CD4-positive, alpha-beta memory T cell (primary cell): ENCODE data around the gene SERINC3. TPM values are rescaled to one million over a fixed set of nuclear protein-coding genes. Genes with fewer than 3 reads are reported as not detected.

Source experiments
- CTCF ChIA-PET: fragments of 350-600 bp; sonication (Branson Sonifier 250); formaldehyde crosslinking; loops from one replicate; lab custom pipeline; 2021; ENCODE audit warnings: inconsistent platforms; ENCODE audit not compliant: partially characterized antibody; lab: Charles Lee
- POLR2A ChIA-PET: fragments of 350-600 bp; sonication (Branson Sonifier 250); formaldehyde crosslinking; loops from one replicate; lab custom pipeline; 2021; ENCODE audit not compliant: partially characterized antibody; lab: Charles Lee
- DNase-seq, 5 donors: peaks; one replicate each; pipeline versions ENCODE4 v3.0.0 to v3.0.0-alpha.2; 2020 to 2022; ENCODE audit warnings: mixed read lengths in 1 of 5
- H3K27ac ChIP-seq: one replicate; pipeline ENCODE4 v1.7.0; 2013; ENCODE audit warnings: low read depth, low read length
- H3K27me3 ChIP-seq: 2 replicates; pipeline ENCODE4 v1.7.0; 2013; ENCODE audit warnings: mild to moderate bottlenecking, low read length, moderate library complexity; ENCODE audit not compliant: insufficient read depth
- H3K36me3 ChIP-seq: 2 replicates; pipeline ENCODE4 v1.7.0; 2013; ENCODE audit warnings: mild to moderate bottlenecking, low read length, moderate library complexity; ENCODE audit not compliant: insufficient read depth
- H3K4me1 ChIP-seq: 2 replicates; pipeline ENCODE4 v1.7.0; 2013; ENCODE audit warnings: mild to moderate bottlenecking, low read length, moderate library complexity; ENCODE audit not compliant: insufficient read depth
- H3K4me3 ChIP-seq, 2 donors: one replicate each; pipeline ENCODE4 v1.7.0; 2013; ENCODE audit warnings: low read length in 2 of 2, mild to moderate bottlenecking in 1 of 2
- H3K9me3 ChIP-seq, 2 donors: one replicate each; pipeline ENCODE4 v1.7.0; 2013; ENCODE audit warnings: low read length in 2 of 2, control low read depth in 1 of 2; ENCODE audit not compliant: control insufficient read depth in 1 of 2
- H3K27ac Mint-ChIP-seq, 7 donors: one replicate each; pipeline ENCODE4 v1.8.0; 2020 to 2021; ENCODE audit warnings: mixed read lengths in 7 of 7, mild to moderate bottlenecking in 6 of 7, inconsistent platforms in 3 of 7, moderate library complexity in 3 of 7
- H3K27me3 Mint-ChIP-seq, 2 donors: one replicate each; pipeline ENCODE4 v1.8.0; 2020 to 2021; ENCODE audit warnings: mixed read lengths in 2 of 2
- H3K36me3 Mint-ChIP-seq, 2 donors: one replicate each; pipeline ENCODE4 v1.8.0; 2020 to 2021; ENCODE audit warnings: mixed read lengths in 2 of 2, inconsistent platforms in 1 of 2, mild to moderate bottlenecking in 1 of 2
- H3K4me1 Mint-ChIP-seq, 4 donors: one replicate each; pipeline ENCODE4 v1.8.0; 2020 to 2021; ENCODE audit warnings: mixed read lengths in 4 of 4, mild to moderate bottlenecking in 1 of 4
- H3K4me3 Mint-ChIP-seq, 8 donors: one replicate each; pipeline ENCODE4 v1.8.0; 2020 to 2021; ENCODE audit warnings: mixed read lengths in 8 of 8, mild to moderate bottlenecking in 7 of 8, moderate library complexity in 6 of 8, inconsistent platforms in 3 of 8
- H3K9me3 Mint-ChIP-seq, 8 donors: one replicate each; pipeline ENCODE4 v1.8.0; 2020 to 2021; ENCODE audit warnings: mixed read lengths in 8 of 8, mild to moderate bottlenecking in 5 of 8, inconsistent platforms in 3 of 8, moderate library complexity in 1 of 8
- intact Hi-C: fragments of 100-400 bp; cut with micrococcal nuclease; formaldehyde crosslinking; loops from one replicate; pipeline ENCODE4 v1.15.1; 2023
- polyA plus RNA-seq, 2 donors: library from polyadenylated mRNA; unstranded; fragments of 300-500 nt; fragmentation: Illumina TruSeq; gene quantifications; one replicate each; pipeline ENCODE4 v1.2.3, GENCODE V29; 2021
- total RNA-seq, 2 experiments: library from RNA; stranded (reverse); gene quantifications; one replicate each; pipeline ENCODE4 v1.2.3, GENCODE V29; 2021

The SERINC3 gene
- total and polyA plus RNA-seq, 4 experiments from 2014 or later = 84.8 to 212 (median 137) TPM

DNA sequence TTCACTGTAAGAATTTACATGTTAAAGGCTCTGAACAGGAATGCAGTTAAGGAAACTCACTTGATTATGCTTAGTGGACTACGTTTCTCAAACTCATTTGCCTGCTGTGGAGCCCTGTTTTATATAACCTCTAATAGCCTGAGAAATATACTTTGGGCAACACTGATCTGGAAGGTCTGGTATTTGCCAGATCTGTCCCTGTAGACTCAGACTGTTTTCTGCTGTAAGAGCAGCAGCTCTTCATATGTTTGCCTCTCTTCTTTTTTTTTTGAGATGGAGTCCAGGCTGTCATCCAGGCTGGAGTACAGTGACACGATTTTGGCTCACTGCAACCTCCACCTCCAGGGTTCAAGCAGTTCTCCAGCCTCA, 36.1 kb downstream of the SERINC3 start:
- peak overlapping the region in 2 of 7 donors; percentile 53 to 72 for H3K27ac Mint-ChIP-seq
- intact Hi-C loops = no loop called here
- no peaks in the 10 kb centered on the region for H3K9me3 Mint-ChIP-seq

DNA sequence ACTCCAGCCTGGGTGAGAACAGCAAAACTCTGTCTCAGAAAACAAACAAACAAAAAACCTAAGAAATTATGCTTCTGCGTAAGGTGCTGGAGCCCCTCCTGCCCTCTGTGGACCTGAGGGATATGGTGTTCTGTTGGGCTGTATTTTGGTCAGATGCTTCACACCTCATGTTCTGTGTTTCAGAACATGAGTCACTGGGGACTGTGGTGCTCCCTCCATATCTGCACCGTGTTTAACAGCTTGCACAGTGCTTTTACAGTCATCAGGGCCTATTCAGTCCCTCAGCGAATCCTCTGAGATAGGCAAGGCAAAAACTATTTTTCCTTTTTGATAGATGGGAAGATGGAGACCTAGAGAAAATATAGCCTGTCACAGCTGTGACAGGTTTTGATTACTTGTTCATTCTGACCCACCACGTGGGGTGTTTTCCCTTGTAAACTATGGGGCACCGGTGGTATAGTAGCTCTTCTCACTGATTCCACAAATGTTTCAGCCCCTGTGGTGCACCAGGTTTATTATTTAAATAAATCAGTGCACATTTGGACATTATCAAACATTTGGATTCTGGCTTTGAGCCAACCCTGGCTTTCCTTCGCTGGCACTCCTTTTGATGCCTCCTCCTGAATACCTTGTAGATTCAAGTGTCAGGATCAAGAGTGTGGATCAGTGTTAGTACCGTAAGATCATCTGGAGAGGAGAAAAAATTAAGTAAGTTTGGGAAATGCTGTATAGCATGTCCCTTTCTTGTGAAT, 36.6 kb downstream of the SERINC3 start:
- no peaks in the 10 kb centered on the region for H3K27me3 ChIP-seq
- Mint-ChIP-seq H3K27ac (peak overlapping the region in 6 of 7 donors; percentile 7 to 83 (median 28)), H3K36me3 (peaks cover 50 to 75% of the 10 kb centered on the region in 2 donors), H3K4me1 (peaks cover 0 to 11% (median 1%) of the 10 kb centered on the region in 4 donors), H3K9me3 (no peaks in the 10 kb centered on the region), H3K27me3 (no peaks in the 10 kb centered on the region), H3K4me3 (no peak overlapping the region)
- H3K27ac ChIP-seq = no peak overlapping the region
- CTCF ChIA-PET = no interaction called here
- DNase-seq = no peak
- no peaks in the 10 kb centered on the region for H3K9me3 ChIP-seq
- intact Hi-C loops = no loop called here
- no peak overlapping the region for H3K4me3 ChIP-seq
- no peaks in the 10 kb centered on the region for H3K4me1 ChIP-seq
- peaks cover 39% of the 10 kb centered on the region for H3K36me3 ChIP-seq
- POLR2A ChIA-PET = interaction anchor here (0.6 to 1.2 kb wide), 2 partner anchors 9 to 231 kb away, joined by 3 to 7 read pairs; partner anchors contain the start of gene TTPAL

More for the DNA sequence above, 36.1 kb downstream of the SERINC3 start:
- H3K9me3 ChIP-seq = no peaks in the 10 kb centered on the region
- DNase-seq = no peak
- Mint-ChIP-seq H3K27me3 (no peaks in the 10 kb centered on the region), H3K4me1 (peaks cover 0 to 11% (median 2%) of the 10 kb centered on the region in 4 donors), H3K36me3 (peaks cover 45 to 74% of the 10 kb centered on the region in 2 donors), H3K4me3 (no peak overlapping the region)
- H3K36me3 ChIP-seq = peaks cover 35% of the 10 kb centered on the region
- no peak overlapping the region for H3K4me3 ChIP-seq
- no peak overlapping the region for H3K27ac ChIP-seq
- no peaks in the 10 kb centered on the region for H3K27me3 ChIP-seq
- H3K4me1 ChIP-seq = no peaks in the 10 kb centered on the region
- POLR2A ChIA-PET = interaction anchor here (0.6 to 1.2 kb wide), 2 partner anchors 10 to 231 kb away, joined by 3 to 7 read pairs; partner anchors contain the start of gene TTPAL
- CTCF ChIA-PET = no interaction called here

DNA sequence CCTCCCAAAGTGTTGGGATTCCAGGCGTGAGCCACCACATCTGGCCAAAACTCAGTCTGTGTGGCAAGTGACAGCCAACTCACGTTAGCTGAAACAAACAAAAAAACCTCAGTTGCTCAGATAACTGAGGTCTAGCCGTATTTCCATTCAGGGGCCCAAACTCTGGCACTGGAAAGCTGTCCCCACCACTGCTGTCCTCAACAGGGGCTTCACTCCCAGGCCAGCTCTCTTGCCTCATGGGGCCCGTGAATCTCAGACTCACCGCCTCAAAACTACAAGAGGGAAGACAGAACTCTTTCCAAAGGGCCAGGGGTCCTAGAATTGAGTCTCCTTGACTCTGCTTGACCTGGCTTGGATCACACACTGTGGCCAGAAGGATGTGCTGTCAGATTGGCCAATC, 38.8 kb downstream of the SERINC3 start:
- H3K27me3 ChIP-seq = no peaks in the 10 kb centered on the region
- Mint-ChIP-seq H3K27ac (no peak overlapping the region), H3K9me3 (no peaks in the 10 kb centered on the region), H3K4me3 (no peak overlapping the region), H3K36me3 (peaks cover 35 to 56% of the 10 kb centered on the region in 2 donors), H3K4me1 (peaks cover 0 to 8% (median 5%) of the 10 kb centered on the region in 4 donors), H3K27me3 (no peaks in the 10 kb centered on the region)
- no peaks in the 10 kb centered on the region for H3K4me1 ChIP-seq
- DNase-seq = no peak
- intact Hi-C loops = no loop called here
- no peak overlapping the region for H3K4me3 ChIP-seq
- no peak overlapping the region for H3K27ac ChIP-seq
- H3K36me3 ChIP-seq = peaks cover 22% of the 10 kb centered on the region
- no peaks in the 10 kb centered on the region for H3K9me3 ChIP-seq
- POLR2A ChIA-PET = no interaction called here
- CTCF ChIA-PET = no interaction called here

DNA sequence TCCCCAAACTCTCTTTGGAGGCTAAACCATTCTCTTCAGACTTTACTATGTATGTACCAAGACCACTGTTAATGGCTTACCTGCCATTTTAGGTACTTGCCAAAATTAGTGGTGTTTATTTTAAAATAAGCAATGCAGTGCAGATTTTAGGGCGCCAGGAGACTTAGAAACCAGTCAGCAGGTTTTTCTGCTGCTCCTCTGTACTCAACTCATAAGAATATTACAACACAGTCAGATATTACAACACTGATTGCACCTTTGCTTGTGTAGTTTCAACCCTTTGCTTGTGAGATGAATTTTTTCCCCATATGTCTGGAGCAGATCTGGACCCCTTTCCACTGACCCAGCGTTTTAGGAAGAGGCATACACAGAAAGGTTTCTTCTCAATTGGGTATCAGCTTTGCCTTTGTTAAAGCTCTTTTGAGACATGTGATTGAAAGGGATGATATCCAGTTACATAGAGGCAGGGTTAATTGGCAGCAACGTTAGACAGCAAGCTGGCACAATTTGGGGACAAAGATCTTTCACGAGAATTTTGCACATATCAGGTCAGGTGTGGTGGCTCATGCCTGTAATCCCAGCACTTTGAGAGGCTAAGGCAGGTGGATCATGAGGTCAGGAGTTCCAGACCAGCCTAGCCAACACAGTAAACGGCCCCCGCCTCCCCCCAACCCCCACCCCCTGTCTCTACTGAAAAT, 40.0 kb downstream of the SERINC3 start:
- Mint-ChIP-seq H3K27me3 (no peaks in the 10 kb centered on the region), H3K4me1 (peaks cover 4 to 14% (median 10%) of the 10 kb centered on the region in 4 donors), H3K27ac (peak overlapping the region in 1 of 7 donors; percentile 75), H3K36me3 (peaks cover 35 to 54% of the 10 kb centered on the region in 2 donors), H3K9me3 (no peaks in the 10 kb centered on the region), H3K4me3 (no peak overlapping the region)
- no peak overlapping the region for H3K4me3 ChIP-seq
- intact Hi-C loops = no loop called here
- H3K36me3 ChIP-seq = peaks cover 21% of the 10 kb centered on the region
- no peak overlapping the region for H3K27ac ChIP-seq
- no peaks in the 10 kb centered on the region for H3K27me3 ChIP-seq
- no peak for DNase-seq
- H3K9me3 ChIP-seq = no peaks in the 10 kb centered on the region
- ChIA-PET POLR2A (no interaction called here), CTCF (no interaction called here)
- H3K4me1 ChIP-seq = peaks cover 2% of the 10 kb centered on the region

DNA sequence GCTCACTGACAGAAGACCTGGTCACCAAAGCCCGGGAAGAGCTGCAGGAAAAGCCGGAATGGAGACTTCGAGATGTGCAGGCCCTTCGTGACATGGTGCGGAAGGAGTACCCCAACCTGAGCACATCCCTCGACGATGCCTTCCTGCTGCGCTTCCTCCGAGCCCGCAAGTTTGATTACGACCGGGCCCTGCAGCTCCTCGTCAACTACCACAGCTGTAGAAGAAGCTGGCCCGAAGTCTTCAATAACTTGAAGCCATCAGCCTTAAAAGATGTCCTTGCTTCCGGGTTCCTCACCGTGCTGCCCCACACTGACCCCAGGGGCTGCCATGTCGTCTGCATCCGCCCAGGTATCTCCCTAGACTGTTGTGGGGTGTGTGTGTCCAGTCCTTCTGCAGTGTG, 41.8 kb downstream of the SERINC3 start:
- H3K9me3 ChIP-seq = no peaks in the 10 kb centered on the region
- H3K27me3 ChIP-seq = no peaks in the 10 kb centered on the region
- CTCF ChIA-PET = no interaction called here
- Mint-ChIP-seq H3K27ac (peak overlapping the region in 2 of 7 donors; percentile 14 to 31), H3K9me3 (no peaks in the 10 kb centered on the region), H3K4me1 (peaks cover 13 to 28% (median 24%) of the 10 kb centered on the region in 4 donors), H3K36me3 (peaks cover 30 to 47% of the 10 kb centered on the region in 2 donors), H3K4me3 (no peak overlapping the region), H3K27me3 (no peaks in the 10 kb centered on the region)
- no peak for DNase-seq
- POLR2A ChIA-PET = no interaction called here
- no peak overlapping the region for H3K4me3 ChIP-seq
- H3K4me1 ChIP-seq = peaks cover 15% of the 10 kb centered on the region
- intact Hi-C loops = no loop called here
- no peak overlapping the region for H3K27ac ChIP-seq
- H3K36me3 ChIP-seq = peaks cover 21% of the 10 kb centered on the region

DNA sequence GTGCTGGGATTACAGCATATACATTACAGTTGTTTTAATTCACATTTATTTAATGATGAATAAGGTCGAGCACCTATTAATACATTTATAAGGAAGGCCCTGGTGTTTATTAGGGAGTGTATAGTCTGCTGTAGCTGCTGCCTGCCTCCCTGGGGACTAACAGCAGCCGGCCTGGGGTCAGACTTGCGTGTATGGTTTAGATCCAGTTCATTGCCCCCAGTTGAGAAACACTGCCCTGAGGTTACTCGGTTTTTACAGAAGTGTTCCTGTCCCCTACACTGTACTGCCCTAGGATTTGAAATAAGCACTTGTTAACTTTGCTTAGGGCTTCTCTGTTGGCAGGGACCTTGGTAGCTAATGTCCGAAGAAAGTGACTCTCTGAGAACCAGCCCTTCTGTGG, 42.2 kb downstream of the SERINC3 start:
- CTCF ChIA-PET = no interaction called here
- Histone ChIP-seq H3K9me3 (no peaks in the 10 kb centered on the region), H3K36me3 (peaks cover 21% of the 10 kb centered on the region), H3K4me1 (peaks cover 17% of the 10 kb centered on the region), H3K4me3 (no peak overlapping the region), H3K27me3 (no peaks in the 10 kb centered on the region), H3K27ac (no peak overlapping the region)
- intact Hi-C loops = loop anchor here (5.0 kb wide), 1 partner anchor 267 kb away; the partner anchor contains the start of gene OSER1
- no peak for DNase-seq
- Mint-ChIP-seq H3K27ac (peak overlapping the region in 1 of 7 donors; percentile 57), H3K9me3 (no peaks in the 10 kb centered on the region), H3K27me3 (no peaks in the 10 kb centered on the region), H3K36me3 (peaks cover 29 to 45% of the 10 kb centered on the region in 2 donors), H3K4me3 (no peak overlapping the region), H3K4me1 (peaks cover 15 to 32% (median 27%) of the 10 kb centered on the region in 4 donors)
- POLR2A ChIA-PET = no interaction called here

DNA sequence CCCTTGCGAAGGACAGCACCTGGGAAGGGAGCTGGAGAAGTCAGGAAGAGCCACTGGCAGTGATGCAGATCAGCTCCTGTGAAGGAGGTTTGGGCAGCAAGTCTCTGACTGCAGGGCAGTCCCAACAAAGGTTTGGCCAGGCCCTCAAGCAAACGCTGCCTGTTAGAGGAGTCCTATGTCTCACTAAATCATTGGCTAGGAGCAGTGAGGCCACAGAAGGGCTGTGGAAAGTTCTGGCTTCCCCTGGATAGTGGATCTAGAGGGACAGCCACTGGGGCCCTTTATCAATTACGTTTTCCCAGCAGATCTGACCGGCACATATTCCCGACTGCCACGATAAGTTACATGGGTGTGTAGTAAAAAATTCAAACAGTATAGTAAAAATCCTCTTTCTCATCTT, 43.7 kb downstream of the SERINC3 start:
- Histone ChIP-seq H3K4me1 (peaks cover 17% of the 10 kb centered on the region), H3K9me3 (no peaks in the 10 kb centered on the region), H3K27me3 (no peaks in the 10 kb centered on the region), H3K27ac (no peak overlapping the region), H3K36me3 (peaks cover 13% of the 10 kb centered on the region), H3K4me3 (no peak overlapping the region)
- POLR2A ChIA-PET = no interaction called here
- Mint-ChIP-seq H3K36me3 (peaks cover 18 to 30% of the 10 kb centered on the region in 2 donors), H3K27me3 (no peaks in the 10 kb centered on the region), H3K9me3 (no peaks in the 10 kb centered on the region), H3K4me3 (peak overlapping the region in 1 of 8 donors; percentile 44), H3K27ac (peak overlapping the region; percentile 0 to 86 (median 5)), H3K4me1 (peaks cover 15 to 32% (median 28%) of the 10 kb centered on the region in 4 donors)
- intact Hi-C loops = loop anchor here (5.0 kb wide), 1 partner anchor 266 kb away; the partner anchor contains the start of gene OSER1
- no peak for DNase-seq
- CTCF ChIA-PET = interaction anchor here (0.6 kb wide), 1 partner anchor 350 kb away, joined by 3 read pairs; no protein-coding TSS in a partner anchor
